Measurements from ENCODE around the gene KCNQ1.

KCNQ1 gene

GRCh38 chr11:2510626-2511402 lies 66.0 kb downstream of the KCNQ1 start:
- DNase-seq = no peak
- TF ChIP-seq GATA1 (IDR thresholded peaks at IDR 0.05; ENCODE audit: low read depth, low read length) (no peak), POLR2A (IDR thresholded peaks at IDR 0.05; ENCODE audit: low read length) (no peak)

- DNase-seq = no peak
- TF ChIP-seq POLR2A (IDR thresholded peaks at IDR 0.05; ENCODE audit: low read length) = no peak
- TF ChIP-seq GATA1 (IDR thresholded peaks at IDR 0.05; ENCODE audit: low read depth, low read length) = no peak
Measured at GRCh38 chr11:2511421-2512369, 66.9 kb downstream of the KCNQ1 start.

- no peak for DNase-seq
- TF ChIP-seq GATA1 (IDR thresholded peaks at IDR 0.05; ENCODE audit: low read depth, low read length) = no peak
- TF ChIP-seq POLR2A (IDR thresholded peaks at IDR 0.05; ENCODE audit: low read length) = no peak
Measured at GRCh38 chr11:2512431-2513407, 67.9 kb downstream of the KCNQ1 start.

GRCh38 chr11:2513441-2513840 lies 68.6 kb downstream of the KCNQ1 start:
- no peak for TF ChIP-seq POLR2A (IDR thresholded peaks at IDR 0.05; ENCODE audit: low read length)
- TF ChIP-seq GATA1 (IDR thresholded peaks at IDR 0.05; ENCODE audit: low read depth, low read length) = no peak
- DNase-seq = no peak

GRCh38 chr11:2515401-2516275 lies 70.8 kb downstream of the KCNQ1 start:
- DNase-seq = no peak

GRCh38 chr11:2516276-2517015 lies 71.6 kb downstream of the KCNQ1 start:
- no peak for DNase-seq

More at GRCh38 chr11:2515401-2516275, 70.8 kb downstream of the KCNQ1 start:
- TF ChIP-seq POLR2A (IDR thresholded peaks at IDR 0.05; ENCODE audit: low read length) (no peak), GATA1 (IDR thresholded peaks at IDR 0.05; ENCODE audit: low read depth, low read length) (no peak)

GRCh38 chr11:2517016-2517385 lies 72.2 kb downstream of the KCNQ1 start:
- no peak for TF ChIP-seq GATA1 (IDR thresholded peaks at IDR 0.05; ENCODE audit: low read depth, low read length)
- no peak for TF ChIP-seq POLR2A (IDR thresholded peaks at IDR 0.05; ENCODE audit: low read length)
- DNase-seq = no peak

More at GRCh38 chr11:2516276-2517015, 71.6 kb downstream of the KCNQ1 start:
- no peak for TF ChIP-seq GATA1 (IDR thresholded peaks at IDR 0.05; ENCODE audit: low read depth, low read length)
- TF ChIP-seq POLR2A (IDR thresholded peaks at IDR 0.05; ENCODE audit: low read length) = no peak

- TF ChIP-seq GATA1 (IDR thresholded peaks at IDR 0.05; ENCODE audit: low read depth, low read length) (no peak), POLR2A (IDR thresholded peaks at IDR 0.05; ENCODE audit: low read length) (no peak)
- DNase-seq = no peak
Measured at GRCh38 chr11:2517386-2518064, 72.7 kb downstream of the KCNQ1 start.

GRCh38 chr11:2518111-2518982 lies 73.5 kb downstream of the KCNQ1 start:
- DNase-seq = no peak
- TF ChIP-seq GATA1 (IDR thresholded peaks at IDR 0.05; ENCODE audit: low read depth, low read length) (no peak), POLR2A (IDR thresholded peaks at IDR 0.05; ENCODE audit: low read length) (no peak)

- no peak for DNase-seq
- TF ChIP-seq GATA1 (IDR thresholded peaks at IDR 0.05; ENCODE audit: low read depth, low read length) (no peak), POLR2A (IDR thresholded peaks at IDR 0.05; ENCODE audit: low read length) (no peak)
Measured at GRCh38 chr11:2518983-2519340, 74.2 kb downstream of the KCNQ1 start.

GRCh38 chr11:2519517-2519861 lies 74.7 kb downstream of the KCNQ1 start:
- DNase-seq = no peak
- no peak for TF ChIP-seq GATA1 (IDR thresholded peaks at IDR 0.05; ENCODE audit: low read depth, low read length)
- TF ChIP-seq POLR2A (IDR thresholded peaks at IDR 0.05; ENCODE audit: low read length) = no peak
